ENCODE measurements around the gene C1QTNF9.
"Not testable (repeated sequence)": the region's sequence is repeated elsewhere in the genome, so short reads cannot be mapped to it uniquely, and the experiment has no call there.

Gene C1QTNF9

GRCh38 chr13:24292481-24292880 is 16.9 kb upstream of the C1QTNF9 start:
- no peak for DNase-seq
- TF ChIP-seq POLR2A (IDR thresholded peaks at IDR 0.05; ENCODE audit: low read length) (no peak), GATA1 (IDR thresholded peaks at IDR 0.05; ENCODE audit: low read depth, low read length) (no peak)

GRCh38 chr13:24293746-24294145 is 15.6 kb upstream of the C1QTNF9 start:
- TF ChIP-seq POLR2A (IDR thresholded peaks at IDR 0.05; ENCODE audit: low read length) (no peak), GATA1 (IDR thresholded peaks at IDR 0.05; ENCODE audit: low read depth, low read length) (no peak)
- DNase-seq, result no peak

DNA sequence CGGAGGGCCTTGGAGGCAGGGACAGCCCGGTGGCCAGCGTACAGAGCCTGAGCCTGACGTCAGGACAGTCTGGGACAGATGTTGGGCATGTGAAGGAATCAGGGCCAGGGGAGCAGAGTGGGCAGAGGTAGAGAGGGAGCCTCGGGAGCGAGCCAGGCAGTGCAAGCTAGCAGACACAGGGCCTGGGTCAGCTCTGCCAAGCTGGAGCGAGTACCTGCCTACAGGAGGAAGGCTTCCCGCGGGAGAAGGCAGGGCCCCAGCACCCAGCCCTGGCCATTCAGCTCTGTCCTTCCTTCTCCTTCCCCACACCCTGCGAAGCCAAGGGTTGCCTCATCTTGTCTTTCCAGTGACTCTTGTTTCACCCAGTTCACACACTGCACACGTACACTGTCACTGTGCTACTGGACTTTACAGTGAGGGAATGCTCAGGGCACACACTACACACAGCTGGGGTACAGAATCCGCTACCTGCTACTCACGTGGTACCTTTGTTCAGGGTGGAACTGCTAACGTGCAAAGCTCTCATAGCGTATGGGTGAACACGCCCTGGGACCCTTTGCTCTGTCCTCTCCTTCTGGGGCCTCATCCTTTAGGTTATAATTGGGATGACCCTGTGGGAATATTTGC is 9.8 kb upstream of the C1QTNF9 start:
- TF ChIP-seq POLR2A (IDR thresholded peaks at IDR 0.05; ENCODE audit: low read length) (no peak), GATA1 (IDR thresholded peaks at IDR 0.05; ENCODE audit: low read depth, low read length) (no peak)
- no peak for DNase-seq

- TF ChIP-seq POLR2A (IDR thresholded peaks at IDR 0.05; ENCODE audit: low read length), result no peak
- TF ChIP-seq GATA1 (IDR thresholded peaks at IDR 0.05; ENCODE audit: low read depth, low read length), result no peak
- no peak for DNase-seq
Observed at GRCh38 chr13:24301434-24301833, 7.9 kb upstream of the C1QTNF9 start.

- TF ChIP-seq POLR2A (IDR thresholded peaks at IDR 0.05; ENCODE audit: low read length) (no peak), GATA1 (IDR thresholded peaks at IDR 0.05; ENCODE audit: low read depth, low read length) (no peak)
- no peak for DNase-seq
Observed at GRCh38 chr13:24301911-24302310, 7.5 kb upstream of the C1QTNF9 start.

GRCh38 chr13:24304620-24305019 is 4.8 kb upstream of the C1QTNF9 start:
- TF ChIP-seq GATA1 (IDR thresholded peaks at IDR 0.05; ENCODE audit: low read depth, low read length) (no peak), POLR2A (IDR thresholded peaks at IDR 0.05; ENCODE audit: low read length) (no peak)
- DNase-seq, result no peak

DNA sequence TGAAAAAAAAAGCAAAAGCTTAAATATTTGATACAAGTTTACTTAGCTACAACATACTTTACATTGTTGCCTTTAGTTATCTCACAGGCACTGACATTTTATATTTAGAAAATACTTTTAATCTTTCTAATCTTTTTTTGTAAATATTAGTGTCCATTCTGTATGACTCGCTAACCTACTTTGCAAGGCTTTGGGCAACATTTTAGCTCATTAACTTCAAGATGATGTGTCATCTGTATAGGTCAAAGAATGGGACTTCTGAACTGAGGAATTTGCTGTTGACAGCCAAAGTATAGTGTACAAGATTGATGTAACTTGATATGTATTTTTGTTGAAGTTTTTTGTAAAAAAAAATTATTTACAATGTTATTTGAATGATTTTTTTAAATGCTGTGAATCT is 2.7 kb upstream of the C1QTNF9 start:
- TF ChIP-seq POLR2A (IDR thresholded peaks at IDR 0.05; ENCODE audit: low read length), result no peak
- no peak for TF ChIP-seq GATA1 (IDR thresholded peaks at IDR 0.05; ENCODE audit: low read depth, low read length)
- no peak for DNase-seq

GRCh38 chr13:24307211-24308067 is 1.9 kb upstream of the C1QTNF9 start:
- TF ChIP-seq GATA1 (IDR thresholded peaks at IDR 0.05; ENCODE audit: low read depth, low read length) (no peak), POLR2A (IDR thresholded peaks at IDR 0.05; ENCODE audit: low read length) (no peak)
- DNase-seq, result no peak

GRCh38 chr13:24308068-24308445 is 1.3 kb upstream of the C1QTNF9 start:
- TF ChIP-seq POLR2A (IDR thresholded peaks at IDR 0.05; ENCODE audit: low read length) (no peak), GATA1 (IDR thresholded peaks at IDR 0.05; ENCODE audit: low read depth, low read length) (no peak)
- no peak for DNase-seq

DNA sequence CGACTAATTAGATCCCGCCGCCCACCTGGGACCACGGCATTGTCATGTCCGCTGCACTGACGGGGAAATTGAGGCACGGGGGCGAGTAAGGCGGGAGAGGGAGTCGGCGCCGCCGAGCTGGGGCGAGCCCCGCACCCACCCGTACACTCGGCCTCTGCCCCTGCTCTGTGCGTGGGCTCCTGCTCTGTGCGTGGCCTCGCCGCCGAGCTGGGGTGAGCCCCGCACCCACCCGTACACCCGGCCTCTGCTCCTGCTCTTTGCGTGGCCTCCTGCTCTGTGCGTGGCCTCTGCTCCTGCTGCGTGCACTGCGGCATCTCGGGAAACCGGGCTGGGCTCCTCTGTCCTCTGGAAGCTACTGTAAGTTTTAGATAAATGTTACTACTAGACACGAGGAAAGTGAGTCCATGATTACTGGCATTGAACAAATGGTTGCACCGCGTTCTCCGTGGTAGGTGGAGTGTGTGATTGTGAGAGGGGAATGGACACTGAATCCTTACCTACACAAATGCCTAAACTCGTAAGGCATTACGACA is 826 bp upstream of the C1QTNF9 start:
- DNase-seq, result no peak
- no peak for TF ChIP-seq POLR2A (IDR thresholded peaks at IDR 0.05; ENCODE audit: low read length)
- TF ChIP-seq GATA1 (IDR thresholded peaks at IDR 0.05; ENCODE audit: low read depth, low read length), result no peak

DNA sequence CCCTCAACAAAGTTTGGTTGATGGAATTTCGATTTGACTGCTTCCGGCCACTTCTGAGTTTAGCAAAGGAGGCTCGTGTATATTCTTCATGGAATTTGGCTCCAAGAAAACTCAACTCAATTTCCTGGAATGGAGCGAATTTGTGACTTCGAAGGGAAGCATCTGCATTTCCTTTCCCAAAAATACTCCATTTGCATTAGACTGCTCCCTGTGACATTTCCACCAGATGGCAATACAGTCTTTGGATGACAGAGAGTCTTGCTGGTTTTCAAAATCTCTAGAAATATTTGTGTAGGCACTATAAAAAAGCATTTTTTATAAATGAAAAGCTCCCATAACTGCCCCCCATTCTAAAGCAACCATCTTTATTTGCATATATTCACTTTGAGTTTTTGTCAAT is 4.1 kb downstream of the C1QTNF9 start:
- no peak for DNase-seq
- TF ChIP-seq POLR2A (IDR thresholded peaks at IDR 0.05; ENCODE audit: low read length) (no peak), GATA1 (IDR thresholded peaks at IDR 0.05; ENCODE audit: low read depth, low read length) (no peak)

GRCh38 chr13:24317835-24318234 is 8.5 kb downstream of the C1QTNF9 start:
- not testable (repeated sequence) for DNase-seq

DNA sequence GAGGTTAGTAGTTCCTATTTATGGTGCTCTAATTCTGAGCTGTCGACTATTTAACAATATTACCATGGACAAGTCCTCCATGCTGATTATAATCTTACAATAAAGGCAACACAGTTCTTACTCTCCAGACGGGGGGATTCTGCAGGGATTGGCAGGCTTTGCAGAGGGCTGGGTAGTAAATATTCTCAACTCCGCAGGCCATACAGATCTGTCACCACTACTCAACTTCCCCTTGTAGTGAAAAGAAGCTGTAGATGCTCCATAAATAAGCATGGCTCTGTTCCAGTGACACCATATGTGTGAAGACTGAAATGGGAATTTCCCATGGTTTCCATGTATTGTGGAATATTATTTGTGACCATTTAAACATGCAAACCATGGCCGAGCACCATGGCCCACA is 9.5 kb downstream of the C1QTNF9 start:
- DNase-seq, result not testable (repeated sequence)

DNA sequence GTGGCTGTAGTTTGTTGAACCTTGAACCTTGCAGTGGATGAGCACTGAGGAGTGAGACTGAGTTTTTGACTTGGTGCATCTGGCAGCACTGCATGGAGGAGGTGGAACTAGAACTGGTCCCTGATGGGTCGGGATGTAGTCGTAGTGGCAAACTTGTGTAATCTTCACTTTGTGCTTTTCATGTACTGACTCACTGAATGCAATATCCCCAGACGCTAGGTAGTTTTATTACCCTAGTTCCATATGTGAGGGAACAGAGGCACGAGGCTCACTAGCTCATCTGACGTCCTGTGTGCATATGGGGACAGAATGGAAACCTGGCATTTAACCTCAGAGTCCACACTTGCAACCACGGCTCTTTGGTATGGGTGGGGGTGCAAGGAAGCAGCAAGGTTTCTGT is 10.3 kb downstream of the C1QTNF9 start:
- DNase-seq, result not testable (repeated sequence)

DNA sequence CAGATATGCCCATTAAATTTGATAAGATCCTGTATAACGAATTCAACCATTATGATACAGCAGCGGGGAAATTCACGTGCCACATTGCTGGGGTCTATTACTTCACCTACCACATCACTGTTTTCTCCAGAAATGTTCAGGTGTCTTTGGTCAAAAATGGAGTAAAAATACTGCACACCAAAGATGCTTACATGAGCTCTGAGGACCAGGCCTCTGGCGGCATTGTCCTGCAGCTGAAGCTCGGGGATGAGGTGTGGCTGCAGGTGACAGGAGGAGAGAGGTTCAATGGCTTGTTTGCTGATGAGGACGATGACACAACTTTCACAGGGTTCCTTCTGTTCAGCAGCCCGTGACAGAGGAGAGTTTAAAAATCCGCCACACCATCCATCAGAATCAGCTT is 12.0 kb downstream of the C1QTNF9 start:
- not testable (repeated sequence) for DNase-seq

GRCh38 chr13:24322470-24322869 is 13.1 kb downstream of the C1QTNF9 start:
- DNase-seq, result not testable (repeated sequence)
